Ovary (tissue), 9 donors: ENCODE measurements around the gene COX4I1. TPM values are rescaled to one million over a fixed set of nuclear protein-coding genes. Genes with fewer than 3 reads are reported as not detected.

Experiments used
- DNase-seq, 5 donors: peaks; one replicate each; pipeline ENCODE4 v3.0.0-alpha.2; 2019 to 2020
- H3K27ac ChIP-seq, 2 donors: fragments of 200-600 bp; one replicate each; pipeline versions ENCODE4 v1.5.1 to v1.8.0; 2019 to 2022
- H3K27me3 ChIP-seq: fragments of 200-600 bp; one replicate; pipeline ENCODE4 v1.8.0; 2022
- H3K36me3 ChIP-seq: fragments of 200-600 bp; sonication (generic); one replicate; pipeline ENCODE4 v1.5.1; 2019
- H3K4me1 ChIP-seq: one replicate; pipeline ENCODE4 v1.8.1; 2013; ENCODE audit warnings: mild to moderate bottlenecking, moderate library complexity; ENCODE audit not compliant: insufficient read depth
- H3K4me3 ChIP-seq: fragments of 200-600 bp; sonication (generic); one replicate; pipeline ENCODE4 v1.5.1; 2017
- H3K9me3 ChIP-seq, 2 donors: fragments of 200-600 bp in 1 of 2; sonication (generic) in 1 of 2; one replicate each; pipeline versions ENCODE4 v1.5.1 to v1.8.1; 2013 to 2019; ENCODE audit warnings: mild to moderate bottlenecking in 1 of 2, moderate library complexity in 1 of 2
- EP300 ChIP-seq: sonication (generic); formaldehyde crosslinking; IDR thresholded peaks from one replicate; pipeline ENCODE4 v1.6.1; 2017; ENCODE audit warnings: antibody characterized with exemption
- POLR2A ChIP-seq: fragments of 450-650 bp; IDR thresholded peaks from one replicate; pipeline ENCODE4 v1.6.1; 2017; ENCODE audit warnings: antibody characterized with exemption, mild to moderate bottlenecking, moderate library complexity
- WGBS, 3 donors: extraction: QIAGEN DNeasy Blood & Tissue Kit in 1 of 3; methylation state at CpG; one replicate each; pipeline versions ENCODE4 v1.1.5 to v1.1.7; 2013 to 2017; 5-methylcytosine and 5-hydroxymethylcytosine counted together
- intact Hi-C, 4 donors: fragments of 100-400 bp; cut with DNase I; formaldehyde crosslinking; loops; one replicate each; pipeline versions ENCODE4 v1.11.0 to v1.15.1; 2022 to 2023
- polyA plus RNA-seq, 2 donors: library from polyadenylated mRNA; stranded (reverse); fragments of 200-250 nt in 1 of 2; fragments of 350-450 nt in 1 of 2; fragmentation: Illumina TruSeq in 1 of 2; extraction: RNeasy Lipid Tissue Mini Kit (QIAGEN cat#74804) in 1 of 2; gene quantifications; one replicate each; pipeline ENCODE4 v1.2.3, GENCODE V29; 2013 to 2014
- total RNA-seq, 7 donors: library from RNA; depleted of rRNA in 2 of 7; stranded (reverse); fragments of >200 nt in 2 of 7; fragmentation: NEBNext Ultra II Directional in 3 of 7; extraction: Animal tissue kit (Norgen Biotek cat#: 25700) in 3 of 7; gene quantifications; one replicate each; pipeline versions ENCODE4 v1.1.0 to v1.2.4, GENCODE V29; 2016 to 2023
- TF ChIP-seq, protein P1 (sequence below), 3 donors: fragments of 450-650 bp in 2 of 3; fragments of 200-600 bp in 1 of 3; IDR thresholded peaks; one replicate each; pipeline versions ENCODE4 v1.5.1 to v1.8.0; 2016 to 2022; ENCODE audit warnings: antibody characterized with exemption in 3 of 3, mild to moderate bottlenecking in 1 of 3
- donor health status: DM: no; HTN: no; CAD: no; lungs with moderate emphysema.
- donor health status: DM: no; HTN: no; CAD: no.
- donor health status: Bipolar disorder and iron deficiency.
- donor health status: DM: yes; HTN: yes; CAD: no.
- donor health status: DM: no; HTN: no; CAD: no.
- donor health status: DM: yes; HTN: yes; CAD: no.

Gene COX4I1
- total and polyA plus RNA-seq, 9 donors: 378 to 750 (median 471) TPM

DNA sequence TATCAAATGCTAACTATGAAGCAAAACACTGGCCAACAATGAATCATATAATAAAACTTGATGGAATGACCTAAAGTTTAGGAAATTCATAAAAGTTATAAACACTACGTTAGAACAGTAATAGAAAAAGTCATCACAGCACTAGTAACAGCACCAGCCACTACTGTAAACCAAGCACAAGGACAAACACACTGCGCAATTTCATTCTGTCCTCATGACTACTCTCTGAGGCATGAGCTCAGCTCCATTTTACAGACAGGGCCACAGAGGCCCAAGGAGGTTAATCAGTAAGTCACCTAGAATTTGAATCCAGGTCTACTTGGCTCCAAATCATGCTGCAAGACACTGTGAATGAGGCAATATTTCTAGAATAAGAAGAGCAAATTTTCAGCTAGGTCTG is 13.6 kb upstream of the COX4I1 start:
- Histone ChIP-seq H3K36me3 (no peaks in the 10 kb centered on the region), H3K27me3 (no peaks in the 10 kb centered on the region), H3K9me3 (no peaks in the 10 kb centered on the region), H3K27ac (no peak overlapping the region), H3K4me3 (no peak overlapping the region), H3K4me1 (no peaks in the 10 kb centered on the region)
- TF ChIP-seq EP300 (no peak), POLR2A (no peak)
- TF ChIP-seq, protein P1, sequence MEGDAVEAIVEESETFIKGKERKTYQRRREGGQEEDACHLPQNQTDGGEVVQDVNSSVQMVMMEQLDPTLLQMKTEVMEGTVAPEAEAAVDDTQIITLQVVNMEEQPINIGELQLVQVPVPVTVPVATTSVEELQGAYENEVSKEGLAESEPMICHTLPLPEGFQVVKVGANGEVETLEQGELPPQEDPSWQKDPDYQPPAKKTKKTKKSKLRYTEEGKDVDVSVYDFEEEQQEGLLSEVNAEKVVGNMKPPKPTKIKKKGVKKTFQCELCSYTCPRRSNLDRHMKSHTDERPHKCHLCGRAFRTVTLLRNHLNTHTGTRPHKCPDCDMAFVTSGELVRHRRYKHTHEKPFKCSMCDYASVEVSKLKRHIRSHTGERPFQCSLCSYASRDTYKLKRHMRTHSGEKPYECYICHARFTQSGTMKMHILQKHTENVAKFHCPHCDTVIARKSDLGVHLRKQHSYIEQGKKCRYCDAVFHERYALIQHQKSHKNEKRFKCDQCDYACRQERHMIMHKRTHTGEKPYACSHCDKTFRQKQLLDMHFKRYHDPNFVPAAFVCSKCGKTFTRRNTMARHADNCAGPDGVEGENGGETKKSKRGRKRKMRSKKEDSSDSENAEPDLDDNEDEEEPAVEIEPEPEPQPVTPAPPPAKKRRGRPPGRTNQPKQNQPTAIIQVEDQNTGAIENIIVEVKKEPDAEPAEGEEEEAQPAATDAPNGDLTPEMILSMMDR (IDR thresholded peaks at IDR 0.05): no peak
- 87 to 97% (median 93%) methylated on average over 2 of the region's 2 CpGs for WGBS, 3 donors
- no peak for DNase-seq
- intact Hi-C loops: no loop called here

DNA sequence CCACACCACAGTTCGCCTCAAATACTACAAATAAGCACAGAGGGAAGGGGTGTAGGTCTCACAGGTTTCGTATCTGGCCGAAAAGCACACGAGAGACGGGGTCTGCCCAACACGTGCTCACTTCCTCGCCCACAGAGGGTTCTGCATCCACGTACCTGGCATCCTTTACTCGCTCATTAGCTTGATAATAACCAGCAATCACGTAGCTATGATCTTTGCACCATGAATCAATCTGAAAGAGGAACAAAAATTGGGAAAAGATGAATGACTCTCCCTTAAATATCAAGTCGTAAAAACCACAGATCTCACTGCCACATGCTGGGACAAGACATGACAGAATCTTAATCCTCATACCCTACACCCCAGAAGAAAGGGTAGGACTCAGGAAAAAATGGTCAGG is 10.7 kb upstream of the COX4I1 start:
- no peaks in the 10 kb centered on the region for H3K4me1 ChIP-seq
- H3K36me3 ChIP-seq: no peaks in the 10 kb centered on the region
- DNase-seq: no peak
- no peak overlapping the region for H3K4me3 ChIP-seq
- no peaks in the 10 kb centered on the region for H3K27me3 ChIP-seq
- no peaks in the 10 kb centered on the region for H3K9me3 ChIP-seq
- TF ChIP-seq, protein P1 (IDR thresholded peaks at IDR 0.05): no peak
- TF ChIP-seq POLR2A: no peak
- no peak for TF ChIP-seq EP300
- intact Hi-C loops: no loop called here
- no peak overlapping the region for H3K27ac ChIP-seq
- 78 to 89% (median 88%) methylated on average over 11 of the region's 11 CpGs for WGBS, 3 donors

DNA sequence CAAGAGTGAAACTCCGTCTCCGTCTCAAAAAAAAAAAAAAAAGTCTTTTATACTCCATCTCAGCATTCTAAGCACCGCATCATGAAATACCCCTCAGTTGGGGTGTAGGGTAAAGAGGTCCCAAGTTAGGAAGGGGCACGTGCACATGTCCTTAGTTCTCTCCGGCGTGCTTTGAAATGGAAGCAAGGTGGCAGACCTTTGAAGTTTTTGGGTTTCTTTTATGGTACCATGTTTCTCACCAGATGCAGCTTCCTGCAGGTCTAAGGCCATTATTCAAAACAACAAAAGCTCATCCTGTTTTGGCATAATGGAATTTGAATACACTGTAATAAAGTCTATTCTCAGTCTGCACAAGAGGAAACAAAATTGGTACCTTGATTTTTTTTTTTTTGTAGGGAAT is 9.7 kb upstream of the COX4I1 start:
- WGBS, 3 donors: 87 to 93% (median 92%) methylated on average over 6 of the region's 6 CpGs
- Histone ChIP-seq H3K27me3 (no peaks in the 10 kb centered on the region), H3K27ac (no peak overlapping the region), H3K4me3 (no peak overlapping the region), H3K9me3 (no peaks in the 10 kb centered on the region), H3K4me1 (no peaks in the 10 kb centered on the region), H3K36me3 (no peaks in the 10 kb centered on the region)
- TF ChIP-seq EP300: no peak
- TF ChIP-seq, protein P1 (IDR thresholded peaks at IDR 0.05): no peak
- TF ChIP-seq POLR2A: no peak
- intact Hi-C loops: no loop called here
- DNase-seq: no peak

DNA sequence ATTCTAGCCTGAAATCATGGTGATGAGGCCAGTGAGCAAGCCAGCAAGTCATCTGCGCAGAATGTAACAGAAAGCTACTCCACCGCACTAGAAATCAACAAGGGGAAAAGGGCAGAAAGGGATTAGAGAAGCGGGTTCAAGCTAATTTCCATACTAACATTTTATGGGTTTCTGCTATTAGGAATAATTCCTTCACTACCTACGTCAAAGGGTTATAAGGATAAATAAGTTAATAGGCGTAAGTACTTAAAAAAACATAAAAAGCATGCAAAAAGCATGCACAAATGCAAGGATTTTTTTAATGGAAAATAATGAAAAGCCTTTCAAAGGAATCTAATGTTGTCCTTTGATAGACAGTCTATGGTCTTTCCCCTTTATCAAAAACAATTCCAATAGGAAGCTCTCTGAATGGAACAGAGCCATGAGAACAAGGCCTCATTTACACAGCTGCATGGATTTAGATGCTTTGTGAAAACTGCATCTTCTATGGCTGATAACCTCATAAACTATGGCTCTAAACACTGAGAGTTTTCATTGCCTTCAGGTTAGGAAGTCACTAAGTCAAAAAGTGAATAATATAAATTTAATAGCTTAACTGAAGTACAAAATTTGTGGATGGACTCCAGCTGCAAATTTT is 5.7 kb upstream of the COX4I1 start:
- DNase-seq: no peak
- H3K4me3 ChIP-seq: no peak overlapping the region
- peaks cover 6% of the 10 kb centered on the region for H3K4me1 ChIP-seq
- H3K36me3 ChIP-seq: no peaks in the 10 kb centered on the region
- H3K9me3 ChIP-seq: no peaks in the 10 kb centered on the region
- TF ChIP-seq EP300: no peak
- TF ChIP-seq POLR2A: no peak
- TF ChIP-seq, protein P1 (IDR thresholded peaks at IDR 0.05): no peak
- intact Hi-C loops: no loop called here
- H3K27me3 ChIP-seq: no peaks in the 10 kb centered on the region
- no peak overlapping the region for H3K27ac ChIP-seq
- 94 to 97% (median 96%) methylated on average over 5 of the region's 5 CpGs for WGBS, 3 donors
